GM12878 (cell line): ENCODE measurements around the gene SNED1. TPM values are rescaled to one million over a fixed set of nuclear protein-coding genes. Genes with fewer than 3 reads are reported as not detected.

Source experiments
- ATAC-seq: fragments of 200-7000 bp; cut with Tn5 transposase; 3 replicates; pipeline ENCODE4 v1.9.1; 2020; ENCODE audit warnings: mild to moderate bottlenecking, moderate library complexity
- BruUV-seq: library from RNA; stranded (reverse); fragments of 400-500 nt; replicated peaks from 2 replicates; lab custom pipeline; 2021; lab: Mats Ljungman, UMichigan
- CTCF ChIA-PET: fragments of 300-600 bp; sonication (Branson Sonifier 250); formaldehyde crosslinking; extraction: SDS; loops from one replicate; lab custom pipeline; 2021; ENCODE audit warnings: inconsistent platforms; lab: Yijun Ruan, JAX
- POLR2A ChIA-PET: fragments of 350-600 bp; formaldehyde crosslinking; extraction: SDS; loops from one replicate; lab custom pipeline; 2021; ENCODE audit warnings: inconsistent platforms; lab: Charles Lee
- RAD21 ChIA-PET: fragments of 300-600 bp; sonication (Branson Sonifier 250); formaldehyde crosslinking; loops from one replicate; lab custom pipeline; 2023; ENCODE audit warnings: antibody characterized with exemption; ENCODE audit not compliant: unreplicated experiment; lab: Charles Lee
- SMC1A ChIA-PET: fragments of 300-600 bp; sonication (Branson Sonifier 250); formaldehyde crosslinking; loops from one replicate; lab custom pipeline; 2023; ENCODE audit not compliant: unreplicated experiment, uncharacterized antibody; lab: Charles Lee
- DNase-seq: peaks from one replicate; pipeline ENCODE4 v3.0.0-alpha.2; 2011; ENCODE audit warnings: low read depth, low spot score
- FAIRE-seq: peaks from 3 replicates; lab custom pipeline; 2011; peaks lifted over from hg19 to GRCh38; lab: Jason Lieb, UNC
- H2AFZ ChIP-seq: 2 replicates; pipeline ENCODE4 v1.6.0; 2011; ENCODE audit warnings: low read depth, low read length, control low read depth; ENCODE audit not compliant: control insufficient read depth
- H3K27ac ChIP-seq: 2 replicates; pipeline ENCODE4 v1.5.1; 2011; ENCODE audit warnings: control low read depth; ENCODE audit not compliant: control insufficient read depth, insufficient read depth
- H3K27me3 ChIP-seq, 2 experiments: replicated peaks in 1 of 2; 2 replicates each; pipeline versions ENCODE4 v1.6.0 to v1.6.1; 2011; ENCODE audit warnings: low read length in 1 of 2; ENCODE audit not compliant: control insufficient read depth in 2 of 2, insufficient read depth in 2 of 2
- H3K36me3 ChIP-seq, 2 experiments: 2 replicates each; pipeline ENCODE4 v1.5.1; 2011; ENCODE audit warnings: low read length in 1 of 2; ENCODE audit not compliant: control insufficient read depth in 2 of 2, insufficient read depth in 2 of 2
- H3K4me1 ChIP-seq: 2 replicates; pipeline ENCODE4 v1.6.1; 2011; ENCODE audit warnings: mild to moderate bottlenecking, low read length, moderate library complexity, mixed read lengths; ENCODE audit not compliant: control insufficient read depth, insufficient read depth
- H3K4me2 ChIP-seq: 2 replicates; pipeline ENCODE4 v1.6.0; 2011; ENCODE audit warnings: control low read depth; ENCODE audit not compliant: control insufficient read depth, insufficient read depth
- H3K4me3 ChIP-seq: fragments of 200-600 bp; sonication (generic); 2 replicates; pipeline ENCODE4 v1.5.1; 2016
- H3K79me2 ChIP-seq: 2 replicates; pipeline ENCODE4 v1.6.0; 2011; ENCODE audit warnings: low read length; ENCODE audit not compliant: control insufficient read depth, insufficient read depth
- H3K9ac ChIP-seq: 2 replicates; pipeline ENCODE4 v1.8.0; 2011; ENCODE audit warnings: low read length, control low read depth, mixed read lengths; ENCODE audit not compliant: control insufficient read depth, insufficient read depth
- H3K9me3 ChIP-seq: replicated peaks from 3 replicates; pipeline ENCODE4 v1.5.1; 2011; ENCODE audit warnings: mild to moderate bottlenecking, low read length; ENCODE audit not compliant: control insufficient read depth, insufficient read depth
- H4K20me1 ChIP-seq: 2 replicates; pipeline ENCODE4 v1.6.0; 2011; ENCODE audit not compliant: control insufficient read depth, insufficient read depth
- EED ChIP-seq: sonication (generic); IDR thresholded peaks from 2 replicates; pipeline ENCODE4 v1.6.1; 2016; ENCODE audit warnings: antibody characterized with exemption, low read depth
- NR2C1 ChIP-seq: fragments of 450-650 bp; IDR thresholded peaks from 2 replicates; pipeline ENCODE4 v1.6.1; 2017; ENCODE audit warnings: antibody characterized with exemption, mild to moderate bottlenecking, moderate library complexity
- RBBP5 ChIP-seq: fragments of 200-600 bp; sonication (generic); conservative IDR thresholded peaks from 2 replicates; pipeline ENCODE4 v1.6.1; 2016
- RCOR1 ChIP-seq: conservative IDR thresholded peaks from 2 replicates; pipeline ENCODE4 v1.6.1; 2012; ENCODE audit warnings: low read depth, low read length, improper control_type of control experiment
- TCF12 ChIP-seq: IDR thresholded peaks from 2 replicates; pipeline ENCODE4 v1.6.1; 2011; ENCODE audit warnings: low read depth, mild to moderate bottlenecking, low read length
- WGBS: methylation state at CpG from one replicate; pipeline ENCODE4 v1.1.6; 2016; ENCODE audit warnings: low lambda C conversion rate; ENCODE audit not compliant: insufficient replicate concordance, insufficient coverage; ENCODE audit errors: missing lambda C conversion rate; 5-methylcytosine and 5-hydroxymethylcytosine counted together
- in situ Hi-C: fragments of 300-500 bp; cut with MboI; formaldehyde crosslinking; loops from 9 replicates; pipeline ENCODE4 v1.14.3; 2018; ENCODE audit warnings: mixed read lengths
- intact Hi-C: fragments of 100-400 bp; cut with micrococcal nuclease; formaldehyde crosslinking; loops from one replicate; pipeline ENCODE4 v1.14.2; 2022; ENCODE audit not compliant: unreplicated experiment
- polyA plus RNA-seq, 11 experiments: library from polyadenylated mRNA; depleted of rRNA in 4 of 11; unstranded in 6 of 11; stranded (reverse) in 5 of 11; fragments of >200 nt; fragmentation: Nextera tagmentation in 4 of 11; fragmentation: Illumina TruSeq in 1 of 11; extraction: Ambion mirVana in 4 of 11; extraction: Trizol in 1 of 11; gene quantifications; 1 replicate in 1 of 11; 2 replicates in 10 of 11; pipeline versions ENCODE4 v1.2.1 to v1.2.3, GENCODE V29; 2011 to 2016; ENCODE audit warnings: inconsistent platforms in 2 of 11, missing spikeins in 2 of 11, low read depth in 1 of 11
- total RNA-seq, 4 experiments: library from RNA; depleted of rRNA in 3 of 4; stranded (reverse); fragments of >200 nt in 3 of 4; fragmentation: Illumina TruSeq in 1 of 4; extraction: Trizol in 1 of 4; gene quantifications; 2 replicates each; pipeline versions ENCODE4 v1.2.1 to v1.2.3, GENCODE V29; 2013 to 2021
- TF ChIP-seq, protein P1 (sequence below): fragments of 450-650 bp; IDR thresholded peaks from 2 replicates; pipeline ENCODE4 v1.6.1; 2018; ENCODE audit warnings: mild to moderate bottlenecking, low read depth, moderate library complexity; ENCODE audit not compliant: partially characterized antibody

Gene SNED1
- total and polyA plus RNA-seq, 10 of the 15 experiments (the other 5 are each of a cell fraction or from before 2014, with no cell fraction given) = 0.05 to 8.4 (median 3.0) TPM

DNA sequence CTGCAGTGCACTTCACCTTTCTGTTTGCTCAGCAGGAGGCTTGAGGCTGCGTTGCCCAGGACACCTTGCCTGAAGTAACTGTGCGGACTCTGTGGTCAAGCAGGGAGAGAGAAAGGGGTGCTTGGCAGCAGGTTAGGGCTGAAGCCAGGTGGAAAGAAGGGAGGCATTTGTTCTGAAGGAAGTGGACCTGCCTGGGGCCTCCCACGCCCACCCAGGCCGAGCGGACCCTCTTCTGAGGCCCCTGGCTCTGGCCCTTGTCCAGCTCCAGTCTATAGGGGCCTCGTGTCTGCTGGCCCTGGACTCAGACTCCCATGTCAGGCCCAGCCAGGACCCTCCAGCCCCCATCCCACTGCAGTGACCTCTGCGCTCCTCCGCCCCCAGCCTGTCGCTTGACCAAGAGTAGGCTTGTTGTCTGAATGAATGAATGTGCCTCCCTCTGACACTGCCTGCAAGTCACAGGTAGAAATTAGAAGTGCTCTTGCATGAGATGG is 2.5 kb downstream of the SNED1 start (continued):
- TF ChIP-seq RBBP5 (no peak), EED (no peak)

DNA sequence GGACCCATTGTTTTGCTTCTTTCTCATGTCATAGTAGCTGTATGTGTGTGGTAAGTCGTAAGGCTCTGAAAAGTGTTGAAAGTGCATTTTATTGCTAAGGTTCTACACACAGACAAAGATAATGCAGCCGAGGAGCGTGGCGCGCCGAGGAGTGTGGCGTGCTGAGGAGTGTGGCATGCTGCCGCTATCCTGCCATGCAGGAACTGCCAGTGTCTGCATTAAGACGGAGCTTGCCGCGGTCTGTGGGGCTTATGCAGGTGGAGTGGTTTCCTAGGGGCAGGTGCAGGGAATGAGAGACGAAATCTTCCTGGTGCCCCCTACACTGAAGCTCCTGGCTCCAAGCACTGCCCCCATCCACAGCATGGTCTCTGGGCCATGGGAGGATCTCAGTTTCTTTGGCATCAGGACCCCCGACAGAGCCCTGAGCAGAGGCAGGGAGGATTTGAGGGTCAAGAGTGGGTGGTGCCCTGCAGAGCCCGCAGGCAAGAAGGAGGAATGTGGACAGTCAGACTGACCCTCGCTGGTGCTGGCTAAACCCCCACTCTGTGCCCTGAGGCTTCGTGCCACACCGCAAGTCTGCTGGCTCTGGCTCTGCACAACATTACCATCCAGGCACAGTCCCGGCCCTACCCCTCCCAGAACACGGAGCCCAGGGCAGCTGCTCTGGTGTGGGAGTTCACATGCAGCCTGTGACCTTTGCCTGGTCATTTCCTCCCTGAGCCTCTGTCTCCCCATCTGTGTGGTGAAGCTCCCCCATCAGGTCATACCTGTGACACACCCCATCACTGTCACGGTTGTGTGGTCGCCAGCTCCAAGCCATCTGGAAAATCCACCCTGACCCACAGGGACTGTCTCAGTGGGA is 3.2 kb downstream of the SNED1 start:
- ATAC-seq (no peak), FAIRE-seq (no peak), DNase-seq (no peak)
- Histone ChIP-seq H3K4me1 (no peaks in the 10 kb centered on the region), H4K20me1 (no peaks in the 10 kb centered on the region), H3K4me3 (no peak overlapping the region), H3K36me3 (no peaks in the 10 kb centered on the region), H3K79me2 (no peaks in the 10 kb centered on the region), H2AFZ (no peak overlapping the region), H3K27me3 (peaks cover 1 to 3% of the 10 kb centered on the region in 2 experiments; a peak in 3 of 4 replicates), H3K4me2 (no peak overlapping the region), H3K27ac (no peak overlapping the region), H3K9me3 (peaks cover 5% of the 10 kb centered on the region), H3K9ac (no peak overlapping the region)
- POLR2A ChIA-PET = no interaction called here
- SMC1A ChIA-PET = no interaction called here
- RAD21 ChIA-PET = interaction anchor here (0.6 kb wide), 1 partner anchor 341 kb away, joined by 3 read pairs; no protein-coding TSS in a partner anchor
- no TSS peak for BruUV-seq
- CTCF ChIA-PET = interaction anchor here (0.6 kb wide), 1 partner anchor 647 kb away, joined by 3 read pairs; no protein-coding TSS in a partner anchor
- in situ Hi-C loops (no loop called here), intact Hi-C loops (no loop called here)
- TF ChIP-seq NR2C1 (no peak), RCOR1 (no peak), TCF12 (no peak)
- TF ChIP-seq, protein P1, sequence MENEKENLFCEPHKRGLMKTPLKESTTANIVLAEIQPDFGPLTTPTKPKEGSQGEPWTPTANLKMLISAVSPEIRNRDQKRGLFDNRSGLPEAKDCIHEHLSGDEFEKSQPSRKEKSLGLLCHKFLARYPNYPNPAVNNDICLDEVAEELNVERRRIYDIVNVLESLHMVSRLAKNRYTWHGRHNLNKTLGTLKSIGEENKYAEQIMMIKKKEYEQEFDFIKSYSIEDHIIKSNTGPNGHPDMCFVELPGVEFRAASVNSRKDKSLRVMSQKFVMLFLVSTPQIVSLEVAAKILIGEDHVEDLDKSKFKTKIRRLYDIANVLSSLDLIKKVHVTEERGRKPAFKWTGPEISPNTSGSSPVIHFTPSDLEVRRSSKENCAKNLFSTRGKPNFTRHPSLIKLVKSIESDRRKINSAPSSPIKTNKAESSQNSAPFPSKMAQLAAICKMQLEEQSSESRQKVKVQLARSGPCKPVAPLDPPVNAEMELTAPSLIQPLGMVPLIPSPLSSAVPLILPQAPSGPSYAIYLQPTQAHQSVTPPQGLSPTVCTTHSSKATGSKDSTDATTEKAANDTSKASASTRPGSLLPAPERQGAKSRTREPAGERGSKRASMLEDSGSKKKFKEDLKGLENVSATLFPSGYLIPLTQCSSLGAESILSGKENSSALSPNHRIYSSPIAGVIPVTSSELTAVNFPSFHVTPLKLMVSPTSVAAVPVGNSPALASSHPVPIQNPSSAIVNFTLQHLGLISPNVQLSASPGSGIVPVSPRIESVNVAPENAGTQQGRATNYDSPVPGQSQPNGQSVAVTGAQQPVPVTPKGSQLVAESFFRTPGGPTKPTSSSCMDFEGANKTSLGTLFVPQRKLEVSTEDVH = no peak
- WGBS = 70% methylated on average over 21 of the region's 21 CpGs
